ENCODE data around the gene MACROH2A2. TPM values are rescaled to one million over a fixed set of nuclear protein-coding genes. Genes with fewer than 3 reads are reported as not detected.
A peak's percentile ranks its signal among the peaks of the same experiment; 100 is the strongest.

MACROH2A2 gene
- total and polyA plus RNA-seq, 10 of the 15 experiments (the other 5 are each of a cell fraction or from before 2014, with no cell fraction given) = 0.14 to 0.24 TPM; not detected in 8

DNA sequence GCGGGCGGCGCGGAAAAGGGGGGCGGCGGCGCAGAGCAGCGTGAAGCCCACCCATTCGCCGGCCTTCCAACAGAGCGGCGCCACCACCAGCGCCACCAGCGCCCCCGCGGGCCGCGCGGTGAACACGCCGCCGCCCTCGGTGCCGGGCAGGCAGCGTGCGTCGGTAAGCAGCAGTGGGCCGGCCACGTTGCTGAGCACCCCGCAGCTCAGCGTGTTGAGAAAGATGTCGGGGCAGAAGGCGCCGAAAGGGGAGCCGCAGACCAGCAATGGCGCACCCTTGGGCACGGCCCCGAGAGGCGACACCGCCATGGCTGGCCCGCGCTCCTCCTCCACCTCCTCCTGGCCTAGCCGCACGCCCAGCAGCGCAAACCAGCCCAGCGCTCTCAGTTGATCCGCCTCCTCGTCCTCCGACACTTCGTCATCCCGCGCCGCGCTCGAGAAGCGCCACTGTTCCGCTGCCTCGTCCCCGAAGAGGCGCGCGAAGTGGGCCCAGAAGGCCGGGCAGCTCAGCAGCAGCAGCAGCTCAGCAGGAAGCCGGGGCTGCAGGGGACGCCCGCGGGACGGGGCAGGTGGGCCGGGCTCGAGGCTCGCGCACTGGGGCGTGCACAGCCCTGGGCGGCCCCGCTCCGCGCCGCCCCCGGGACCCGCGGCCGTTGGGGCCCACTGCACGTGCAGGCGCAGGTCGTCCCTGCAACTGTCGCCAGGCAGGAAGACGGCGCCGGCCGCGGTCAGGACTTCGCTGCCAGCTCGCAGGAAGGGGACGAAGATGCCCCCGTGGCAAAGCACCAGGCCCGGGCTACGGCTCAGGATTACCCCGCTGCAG is 93.2 kb downstream of the MACROH2A2 start:
- Histone ChIP-seq H3K4me3 (peak overlapping the region; percentile 88), H3K4me2 (ENCODE audit: control insufficient read depth, insufficient read depth) (peak overlapping the region; percentile 70), H3K27ac (ENCODE audit: control insufficient read depth, insufficient read depth) (peak overlapping the region; percentile 85), H2AFZ (ENCODE audit: control insufficient read depth, low read depth, low read length) (peak overlapping the region; percentile 85), H3K9me3 (replicated peaks; ENCODE audit: control insufficient read depth, insufficient read depth, low read length) (no peaks in the 10 kb centered on the region), H3K27me3 (replicated peaks in 1 of 2; ENCODE audit: control insufficient read depth in 2 of 2, insufficient read depth in 2 of 2, low read length in 1 of 2) (no peaks in the 10 kb centered on the region), H4K20me1 (ENCODE audit: control insufficient read depth, insufficient read depth) (no peaks in the 10 kb centered on the region; the same call in none of the 2 replicates), H3K79me2 (ENCODE audit: control insufficient read depth, insufficient read depth, low read length) (peaks cover 23% of the 10 kb centered on the region), H3K4me1 (ENCODE audit: control insufficient read depth, insufficient read depth, low read length) (peaks cover 3% of the 10 kb centered on the region; the same call in 1 of the 2 replicates), H3K9ac (ENCODE audit: control insufficient read depth, insufficient read depth, low read length) (peak overlapping the region; percentile 87), H3K36me3 (ENCODE audit: control insufficient read depth in 2 of 2, insufficient read depth in 2 of 2, low read length in 1 of 2) (peaks cover 0 to 1% of the 10 kb centered on the region in 2 experiments; a peak in 3 of 4 replicates)
- in situ Hi-C loops (cut with MboI) (no loop called here), intact Hi-C loops (cut with micrococcal nuclease; ENCODE audit: unreplicated experiment) (loop anchor here (1.0 to 2.0 kb wide), 2 partner anchors 29 to 62 kb away; no protein-coding TSS in a partner anchor)
- DNase-seq (ENCODE audit: low read depth, low spot score) (no peak), FAIRE-seq (no peak), ATAC-seq (peak; percentile 81)
- CTCF ChIA-PET = interaction anchor here (0.5 to 8.4 kb wide), 67 partner anchors 8 to 443 kb away, joined by 3 to 173 read pairs (median 5); partner anchors contain the start of genes AIFM2, EIF4EBP2 and SAR1A
- no TSS peak for BruUV-seq (replicated peaks)
- RAD21 ChIA-PET (ENCODE audit: unreplicated experiment) = interaction anchor here (0.6 to 3.3 kb wide), 45 partner anchors 10 to 828 kb away, joined by 3 to 46 read pairs (median 4); partner anchors contain the start of genes AIFM2, PPA1 and SAR1A
- WGBS (ENCODE audit: insufficient coverage, insufficient replicate concordance, low lambda C conversion rate, missing lambda C conversion rate) = under 1% methylated on average over 89 of the region's 98 CpGs
- POLR2A ChIA-PET = interaction anchor here (0.6 to 2.6 kb wide), 12 partner anchors 12 to 259 kb away, joined by 3 to 45 read pairs (median 8); partner anchors contain the start of genes EIF4EBP2, PPA1 and SAR1A
- SMC1A ChIA-PET (ENCODE audit: uncharacterized antibody, unreplicated experiment) = interaction anchor here (0.6 to 3.6 kb wide), 35 partner anchors 9 to 1987 kb away, joined by 3 to 42 read pairs (median 4); partner anchors contain the start of gene SAR1A
- TF ChIP-seq POLR2A (IDR thresholded peaks at IDR 0.05; ENCODE audit: low read depth, low read length) (peak; percentile 79), MEF2B (IDR thresholded peaks at IDR 0.05; ENCODE audit: partially characterized antibody, poor library complexity, severe bottlenecking) (no peak), RCOR1 (conservative IDR thresholded peaks at IDR 0.05; ENCODE audit: low read depth, low read length) (no peak), NRF1 (conservative IDR thresholded peaks at IDR 0.05; ENCODE audit: low read depth, low read length) (no peak), RFX5 (IDR thresholded peaks at IDR 0.05; ENCODE audit: low read depth, low read length) (no peak), REST (IDR thresholded peaks at IDR 0.05; ENCODE audit: low read depth, low read length) (no peak), ZNF207 (IDR thresholded peaks at IDR 0.05; ENCODE audit: borderline replicate concordance) (peak; percentile 82; the same call in 1 of the 2 replicates), ZNF384 (IDR thresholded peaks at IDR 0.05; ENCODE audit: borderline replicate concordance, low read depth, low read length) (no peak), CEBPB (IDR thresholded peaks at IDR 0.05; ENCODE audit: borderline replicate concordance in 1 of 2, low read depth in 2 of 2, low read length in 2 of 2) (no peak), TAF1 (IDR thresholded peaks at IDR 0.05; ENCODE audit: borderline replicate concordance, low read depth, low read length) (no peak), ZSCAN29 (IDR thresholded peaks at IDR 0.05) (no peak), NBN (IDR thresholded peaks at IDR 0.05) (no peak)
- TF ChIP-seq, protein P1, sequence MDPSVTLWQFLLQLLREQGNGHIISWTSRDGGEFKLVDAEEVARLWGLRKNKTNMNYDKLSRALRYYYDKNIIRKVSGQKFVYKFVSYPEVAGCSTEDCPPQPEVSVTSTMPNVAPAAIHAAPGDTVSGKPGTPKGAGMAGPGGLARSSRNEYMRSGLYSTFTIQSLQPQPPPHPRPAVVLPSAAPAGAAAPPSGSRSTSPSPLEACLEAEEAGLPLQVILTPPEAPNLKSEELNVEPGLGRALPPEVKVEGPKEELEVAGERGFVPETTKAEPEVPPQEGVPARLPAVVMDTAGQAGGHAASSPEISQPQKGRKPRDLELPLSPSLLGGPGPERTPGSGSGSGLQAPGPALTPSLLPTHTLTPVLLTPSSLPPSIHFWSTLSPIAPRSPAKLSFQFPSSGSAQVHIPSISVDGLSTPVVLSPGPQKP (IDR thresholded peaks at IDR 0.05; ENCODE audit: low read depth, low read length) = no peak
- TF ChIP-seq, protein P2, sequence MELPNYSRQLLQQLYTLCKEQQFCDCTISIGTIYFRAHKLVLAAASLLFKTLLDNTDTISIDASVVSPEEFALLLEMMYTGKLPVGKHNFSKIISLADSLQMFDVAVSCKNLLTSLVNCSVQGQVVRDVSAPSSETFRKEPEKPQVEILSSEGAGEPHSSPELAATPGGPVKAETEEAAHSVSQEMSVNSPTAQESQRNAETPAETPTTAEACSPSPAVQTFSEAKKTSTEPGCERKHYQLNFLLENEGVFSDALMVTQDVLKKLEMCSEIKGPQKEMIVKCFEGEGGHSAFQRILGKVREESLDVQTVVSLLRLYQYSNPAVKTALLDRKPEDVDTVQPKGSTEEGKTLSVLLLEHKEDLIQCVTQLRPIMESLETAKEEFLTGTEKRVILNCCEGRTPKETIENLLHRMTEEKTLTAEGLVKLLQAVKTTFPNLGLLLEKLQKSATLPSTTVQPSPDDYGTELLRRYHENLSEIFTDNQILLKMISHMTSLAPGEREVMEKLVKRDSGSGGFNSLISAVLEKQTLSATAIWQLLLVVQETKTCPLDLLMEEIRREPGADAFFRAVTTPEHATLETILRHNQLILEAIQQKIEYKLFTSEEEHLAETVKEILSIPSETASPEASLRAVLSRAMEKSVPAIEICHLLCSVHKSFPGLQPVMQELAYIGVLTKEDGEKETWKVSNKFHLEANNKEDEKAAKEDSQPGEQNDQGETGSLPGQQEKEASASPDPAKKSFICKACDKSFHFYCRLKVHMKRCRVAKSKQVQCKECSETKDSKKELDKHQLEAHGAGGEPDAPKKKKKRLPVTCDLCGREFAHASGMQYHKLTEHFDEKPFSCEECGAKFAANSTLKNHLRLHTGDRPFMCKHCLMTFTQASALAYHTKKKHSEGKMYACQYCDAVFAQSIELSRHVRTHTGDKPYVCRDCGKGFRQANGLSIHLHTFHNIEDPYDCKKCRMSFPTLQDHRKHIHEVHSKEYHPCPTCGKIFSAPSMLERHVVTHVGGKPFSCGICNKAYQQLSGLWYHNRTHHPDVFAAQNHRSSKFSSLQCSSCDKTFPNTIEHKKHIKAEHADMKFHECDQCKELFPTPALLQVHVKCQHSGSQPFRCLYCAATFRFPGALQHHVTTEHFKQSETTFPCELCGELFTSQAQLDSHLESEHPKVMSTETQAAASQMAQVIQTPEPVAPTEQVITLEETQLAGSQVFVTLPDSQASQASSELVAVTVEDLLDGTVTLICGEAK (IDR thresholded peaks at IDR 0.05; ENCODE audit: borderline replicate concordance) = no peak

Data from GM12878 (cell line).